K562 (cell line): ENCODE results near the gene GPR162. TPM values are rescaled to one million over a fixed set of nuclear protein-coding genes. Genes with fewer than 3 reads are reported as not detected.

Source experiments
- ATAC-seq: fragments of 200-7000 bp; cut with Tn5 transposase; 3 replicates; pipeline ENCODE4 v1.9.1; 2020; ENCODE audit warnings: moderate library complexity
- BruUV-seq: library from RNA; stranded (reverse); fragments of 400-500 nt; replicated peaks from 2 replicates; lab custom pipeline; 2021; lab: Mats Ljungman, UMichigan
- CTCF ChIA-PET: fragments of 300-600 bp; formaldehyde crosslinking; extraction: SDS; loops from one replicate; lab custom pipeline; 2021; ENCODE audit warnings: low intra/inter-chr PET ratio; lab: Yijun Ruan, JAX
- POLR2A ChIA-PET: fragments of 300-600, 350-650 bp; sonication (Branson Sonifier 250); formaldehyde crosslinking; extraction: SDS; loops from one replicate; lab custom pipeline; 2021; ENCODE audit warnings: antibody characterized with exemption, inconsistent platforms; lab: Yijun Ruan, JAX
- DNase-seq, 4 experiments: peaks; one replicate each; pipeline versions ENCODE4 v3.0.0 to v3.0.0-alpha.2; 2011 to 2018; ENCODE audit warnings: low spot score in 3 of 4, mixed read lengths in 3 of 4; ENCODE audit errors: extremely low read depth in 1 of 4
- FAIRE-seq: peaks from 2 replicates; lab custom pipeline; 2011; peaks lifted over from hg19 to GRCh38; lab: Jason Lieb, UNC
- H2AFZ ChIP-seq: 2 replicates; pipeline ENCODE4 v1.6.0; 2011; ENCODE audit warnings: low read depth, low read length, control low read depth, inconsistent platforms
- H3K27ac ChIP-seq: fragments of 200-600 bp; 3 replicates; pipeline ENCODE4 v1.8.0; 2011; ENCODE audit warnings: low read depth, mild to moderate bottlenecking, control low read depth, inconsistent platforms, low read length, moderate library complexity, mixed read lengths; ENCODE audit errors: extremely low read depth
- H3K27me3 ChIP-seq, 2 experiments: fragments of 300-600 bp in 1 of 2; 2 replicates in 1 of 2; 3 replicates in 1 of 2; pipeline versions ENCODE4 v1.6.0 to v1.8.0; 2011; ENCODE audit warnings: inconsistent platforms in 2 of 2, low read length in 2 of 2, mild to moderate bottlenecking in 1 of 2, mixed read lengths in 1 of 2, moderate library complexity in 1 of 2; ENCODE audit not compliant: control insufficient read depth in 2 of 2, insufficient read depth in 2 of 2
- H3K36me3 ChIP-seq: fragments of 300-600 bp; 3 replicates; pipeline ENCODE4 v1.8.0; 2011; ENCODE audit warnings: mild to moderate bottlenecking, low read length, inconsistent platforms; ENCODE audit not compliant: control insufficient read depth, insufficient read depth
- H3K4me1 ChIP-seq, 2 experiments: fragments of 200-600 bp in 1 of 2; replicated peaks in 1 of 2; 2 replicates in 1 of 2; 3 replicates in 1 of 2; pipeline versions ENCODE4 v1.5.1 to v1.8.0; 2011; ENCODE audit warnings: inconsistent platforms in 2 of 2, low read length in 2 of 2, mild to moderate bottlenecking in 1 of 2, mixed read lengths in 1 of 2, moderate library complexity in 1 of 2; ENCODE audit not compliant: control insufficient read depth in 2 of 2, insufficient read depth in 2 of 2
- H3K4me2 ChIP-seq: 2 replicates; pipeline ENCODE4 v1.6.1; 2011; ENCODE audit warnings: low read length, control low read depth, inconsistent platforms, mixed read lengths; ENCODE audit not compliant: insufficient read depth
- H3K4me3 ChIP-seq: fragments of 200-600 bp; sonication (generic), shearing (Covaris generic); 2 replicates; pipeline ENCODE4 v1.5.1; 2016; ENCODE audit warnings: control low read depth, inconsistent platforms
- H3K79me2 ChIP-seq: fragments of 200-600 bp; 3 replicates; pipeline ENCODE4 v1.8.0; 2011; ENCODE audit warnings: low read length, inconsistent platforms; ENCODE audit not compliant: control insufficient read depth, insufficient read depth
- H3K9ac ChIP-seq, 2 experiments: 2 replicates each; pipeline versions ENCODE4 v1.6.0 to v1.6.1; 2011; ENCODE audit warnings: low read depth in 2 of 2, low read length in 2 of 2, control low read depth in 1 of 2, inconsistent platforms in 1 of 2, mild to moderate bottlenecking in 1 of 2, mixed read lengths in 1 of 2; ENCODE audit not compliant: insufficient read depth in 1 of 2
- H3K9me1 ChIP-seq: one replicate; pipeline ENCODE4 v1.6.0; 2011; ENCODE audit warnings: inconsistent platforms, mild to moderate bottlenecking, low read length, moderate library complexity; ENCODE audit not compliant: control insufficient read depth, insufficient read depth
- H3K9me3 ChIP-seq: replicated peaks from 2 replicates; pipeline ENCODE4 v1.5.1; 2011; ENCODE audit warnings: low read depth, low read length, inconsistent platforms; ENCODE audit not compliant: control insufficient read depth, insufficient read depth
- H4K20me1 ChIP-seq: replicated peaks from 2 replicates; pipeline ENCODE4 v1.6.1; 2011; ENCODE audit warnings: low read length, inconsistent platforms, mixed read lengths; ENCODE audit not compliant: control insufficient read depth, insufficient read depth
- CCNT2 ChIP-seq: IDR thresholded peaks from 2 replicates; pipeline ENCODE4 v1.6.1; 2011; ENCODE audit warnings: borderline replicate concordance, low read depth, mild to moderate bottlenecking, moderate library complexity, mixed read lengths, low read length; ENCODE audit not compliant: insufficient read length; ENCODE audit errors: extremely low read depth
- NRF1 ChIP-seq, 2 experiments: fragments of 450-650 bp; IDR thresholded peaks in 1 of 2; conservative IDR thresholded peaks in 1 of 2; 2 replicates each; pipeline ENCODE4 v1.6.1; 2014; ENCODE audit warnings: mild to moderate bottlenecking in 2 of 2
- SNRNP70 ChIP-seq: fragments of 200-400 bp; formaldehyde crosslinking; optimal IDR thresholded peaks from 2 replicates; pipeline ENCODE3; 2017; ENCODE audit warnings: low read depth, low read length
- SRSF1 ChIP-seq: fragments of 200-400 bp; formaldehyde crosslinking; IDR thresholded peaks from 2 replicates; pipeline ENCODE4 v1.6.1; 2017; ENCODE audit warnings: mild to moderate bottlenecking, low read depth, low read length, moderate library complexity
- ZNF436 ChIP-seq: fragments of 250-450, 450-650 bp; sonication (Bioruptor Pico); formaldehyde crosslinking; IDR thresholded peaks from 2 replicates; pipeline ENCODE4 v1.7.0; 2020; ENCODE audit warnings: mild to moderate bottlenecking
- WGBS: fragments of 100-300 bp; shearing (Covaris generic); methylation state at CpG from one replicate; pipeline ENCODE4 v1.1.6; 2016; ENCODE audit warnings: low coverage, mixed read lengths; ENCODE audit not compliant: insufficient coverage; ENCODE audit errors: missing lambda C conversion rate; 5-methylcytosine and 5-hydroxymethylcytosine counted together
- in situ Hi-C: fragments of 300-500 bp; cut with MboI; formaldehyde crosslinking; loops from 4 replicates; pipeline ENCODE4 v1.15.0; 2018; ENCODE audit warnings: inconsistent platforms, mixed read lengths
- intact Hi-C: fragments of 100-400 bp; cut with micrococcal nuclease; formaldehyde crosslinking; loops from 2 replicates; pipeline ENCODE4 v1.14.2; 2022
- polyA plus RNA-seq, 8 experiments: library from polyadenylated mRNA; depleted of rRNA in 4 of 8; stranded (reverse) in 5 of 8; unstranded in 3 of 8; fragments of >200 nt; fragmentation: Nextera tagmentation in 2 of 8; fragmentation: Illumina TruSeq in 1 of 8; extraction: Ambion mirVana in 2 of 8; extraction: Trizol in 1 of 8; gene quantifications; 2 replicates each; pipeline versions ENCODE4 v1.2.1 to v1.2.3, GENCODE V29; 2011 to 2014; ENCODE audit warnings: inconsistent platforms in 1 of 8, missing spikeins in 1 of 8
- total RNA-seq, 7 experiments: library from RNA; depleted of rRNA in 6 of 7; stranded (reverse); fragments of >200 nt in 6 of 7; fragmentation: Illumina TruSeq in 2 of 7; extraction: Trizol in 2 of 7; gene quantifications; 2 replicates each; pipeline versions ENCODE4 v1.2.1 to v1.2.3, GENCODE V29; 2011 to 2021; ENCODE audit warnings: low replicate concordance in 1 of 7
- TF ChIP-seq, protein P1 (sequence below): fragments of 250-450 bp; sonication (Bioruptor Pico); IDR thresholded peaks from 2 replicates; pipeline ENCODE4 v1.5.1; 2021; ENCODE audit warnings: mild to moderate bottlenecking
- TF ChIP-seq, protein P2 (sequence below): fragments of 250-450 bp; sonication (Bioruptor Pico); IDR thresholded peaks from 2 replicates; pipeline ENCODE4 v1.4.0; 2020; ENCODE audit warnings: mild to moderate bottlenecking, moderate library complexity

GPR162 gene
- total and polyA plus RNA-seq, 9 of the 15 experiments (the other 6 are each of a cell fraction or from before 2014, with no cell fraction given) = 0.65 to 1.8 (median 1.1) TPM; not detected in 2

DNA sequence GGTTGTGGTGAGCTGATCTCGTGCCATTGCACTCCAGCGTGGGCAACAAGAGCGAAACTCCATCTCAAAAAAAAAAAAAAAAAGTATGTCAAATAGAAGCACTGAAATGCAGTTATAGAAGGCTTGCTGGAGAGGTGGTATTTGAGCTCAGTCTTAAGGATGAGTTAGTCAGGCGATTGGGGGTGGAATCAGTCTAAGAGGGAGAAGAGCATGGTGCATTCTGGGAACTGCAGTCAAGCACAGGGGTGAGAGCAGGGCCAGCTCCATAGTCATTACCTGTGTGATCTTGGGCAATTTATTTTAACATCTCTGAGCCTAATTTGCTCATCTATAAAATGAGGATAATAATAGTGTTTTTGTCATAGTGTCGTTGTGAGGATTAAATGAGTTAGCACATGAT lies 13.3 kb downstream of the GPR162 start (continued):
- TF ChIP-seq, protein P1, sequence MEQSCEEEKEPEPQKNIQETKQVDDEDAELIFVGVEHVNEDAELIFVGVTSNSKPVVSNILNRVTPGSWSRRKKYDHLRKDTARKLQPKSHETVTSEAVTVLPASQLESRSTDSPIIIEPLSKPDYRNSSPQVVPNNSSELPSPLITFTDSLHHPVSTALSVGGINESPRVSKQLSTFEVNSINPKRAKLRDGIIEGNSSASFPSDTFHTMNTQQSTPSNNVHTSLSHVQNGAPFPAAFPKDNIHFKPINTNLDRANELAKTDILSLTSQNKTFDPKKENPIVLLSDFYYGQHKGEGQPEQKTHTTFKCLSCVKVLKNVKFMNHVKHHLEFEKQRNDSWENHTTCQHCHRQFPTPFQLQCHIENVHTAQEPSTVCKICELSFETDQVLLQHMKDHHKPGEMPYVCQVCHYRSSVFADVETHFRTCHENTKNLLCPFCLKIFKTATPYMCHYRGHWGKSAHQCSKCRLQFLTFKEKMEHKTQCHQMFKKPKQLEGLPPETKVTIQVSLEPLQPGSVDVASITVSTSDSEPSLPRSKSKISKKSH (CRISPR knock-in tag) = no peak
- TF ChIP-seq SRSF1 = no peak
- TF ChIP-seq, protein P2, sequence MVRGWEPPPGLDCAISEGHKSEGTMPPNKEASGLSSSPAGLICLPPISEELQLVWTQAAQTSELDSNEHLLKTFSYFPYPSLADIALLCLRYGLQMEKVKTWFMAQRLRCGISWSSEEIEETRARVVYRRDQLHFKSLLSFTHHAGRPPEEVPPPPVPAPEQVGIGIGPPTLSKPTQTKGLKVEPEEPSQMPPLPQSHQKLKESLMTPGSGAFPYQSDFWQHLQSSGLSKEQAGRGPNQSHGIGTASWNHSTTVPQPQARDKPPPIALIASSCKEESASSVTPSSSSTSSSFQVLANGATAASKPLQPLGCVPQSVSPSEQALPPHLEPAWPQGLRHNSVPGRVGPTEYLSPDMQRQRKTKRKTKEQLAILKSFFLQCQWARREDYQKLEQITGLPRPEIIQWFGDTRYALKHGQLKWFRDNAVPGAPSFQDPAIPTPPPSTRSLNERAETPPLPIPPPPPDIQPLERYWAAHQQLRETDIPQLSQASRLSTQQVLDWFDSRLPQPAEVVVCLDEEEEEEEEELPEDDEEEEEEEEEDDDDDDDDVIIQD (CRISPR knock-in tag) = no peak

DNA sequence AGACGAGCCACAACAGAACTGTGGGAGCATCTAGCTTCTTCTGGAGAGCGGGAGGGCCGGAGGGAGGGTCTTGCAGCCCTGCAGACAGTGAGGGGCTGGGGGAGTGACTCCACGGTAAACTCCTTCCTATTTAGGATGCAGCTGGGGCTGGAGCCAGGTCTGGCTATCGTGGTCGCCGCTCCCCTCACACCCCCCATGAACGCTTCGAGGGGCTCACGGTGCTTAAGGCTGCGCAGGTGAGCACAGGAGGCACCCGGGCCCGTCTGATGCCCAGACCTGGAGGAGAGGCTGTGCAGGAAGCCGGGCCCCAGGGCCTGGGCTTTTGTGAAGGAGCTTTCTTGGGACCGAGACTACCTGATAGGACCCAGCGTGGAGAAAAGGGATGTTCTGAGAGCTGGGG lies 15.2 kb downstream of the GPR162 start:
- 94% methylated on average over 10 of the region's 16 CpGs for WGBS
- H4K20me1 ChIP-seq = no peaks in the 10 kb centered on the region; the same call in 1 of the 2 replicates
- no peak for TF ChIP-seq NRF1 (conservative IDR thresholded peaks at IDR 0.05 in 1 of 2, IDR thresholded peaks at IDR 0.05 in 1 of 2)
- TF ChIP-seq ZNF436 = no peak
- TF ChIP-seq SNRNP70 = no peak
- TF ChIP-seq CCNT2 = no peak
- TF ChIP-seq, all 486 proteins: peak for 0
- intact Hi-C loops = no loop called here
- Histone ChIP-seq H3K4me1 (peaks cover 3 to 39% of the 10 kb centered on the region in 2 experiments; a peak in 4 of 5 replicates), H3K27me3 (no peaks in the 10 kb centered on the region), H3K27ac (no peak overlapping the region), H3K4me2 (no peak overlapping the region), H3K9me3 (no peaks in the 10 kb centered on the region), H3K9ac (no peak overlapping the region), H3K4me3 (no peak overlapping the region), H3K79me2 (no peaks in the 10 kb centered on the region), H3K36me3 (peaks cover 57% of the 10 kb centered on the region; the same call in 2 of the 3 replicates), H3K9me1 (no peaks in the 10 kb centered on the region), H2AFZ (no peak overlapping the region)
- ATAC-seq (no peak), DNase-seq (no peak), FAIRE-seq (no peak)
- CTCF ChIA-PET = no interaction called here
- in situ Hi-C loops = no loop called here
- no TSS peak for BruUV-seq
- POLR2A ChIA-PET = interaction anchor here (0.6 to 1.2 kb wide), 3 partner anchors 10 to 859 kb away, joined by 3 to 5 read pairs (median 3); partner anchors contain the start of gene GDF3
